H1 (cell line): ENCODE data around the gene MYO16. TPM values are rescaled to one million over a fixed set of nuclear protein-coding genes. Genes with fewer than 3 reads are reported as not detected.

Source experiments
- CHD2 ChIP-seq: IDR thresholded peaks from 2 replicates; pipeline ENCODE4 v1.6.1; 2012; ENCODE audit warnings: low read length, improper control_type of control experiment
- PHF8 ChIP-seq: fragments of 200-600 bp; sonication (generic); conservative IDR thresholded peaks from 2 replicates; pipeline ENCODE4 v1.7.1; 2012; ENCODE audit warnings: low read depth, mild to moderate bottlenecking, inconsistent platforms, low read length, moderate library complexity
- POLR2A ChIP-seq, 2 experiments: IDR thresholded peaks; 1 replicate in 1 of 2; 2 replicates in 1 of 2; pipeline ENCODE4 v1.6.1; 2011; ENCODE audit warnings: low read depth in 2 of 2, low read length in 2 of 2, mild to moderate bottlenecking in 2 of 2; ENCODE audit errors: control extremely low read depth in 1 of 2
- RAD21 ChIP-seq, 2 experiments: IDR thresholded peaks in 1 of 2; conservative IDR thresholded peaks in 1 of 2; 2 replicates each; pipeline ENCODE4 v1.6.1; 2011; ENCODE audit warnings: low read depth in 2 of 2, low read length in 2 of 2, improper control_type of control experiment in 1 of 2, inconsistent platforms in 1 of 2, mild to moderate bottlenecking in 1 of 2, moderate library complexity in 1 of 2
- polyA plus RNA-seq, 7 experiments: library from polyadenylated mRNA; depleted of rRNA in 3 of 7; stranded (reverse) in 5 of 7; unstranded in 2 of 7; fragments of >200 nt in 5 of 7; fragments of 200-250 nt in 2 of 7; gene quantifications; 1 replicate in 5 of 7; 2 replicates in 1 of 7; 4 replicates in 1 of 7; pipeline versions ENCODE4 v1.2.1 to v1.2.3, GENCODE V29; 2011 to 2013; ENCODE audit warnings: missing spikeins in 2 of 7, mixed read lengths in 2 of 7
- total RNA-seq: library from RNA; stranded (reverse); fragmentation: NEBNext Ultra II Directional; extraction: Animal tissue kit (Norgen Biotek cat#: 25700); gene quantifications from 2 replicates; pipeline ENCODE4 v1.2.1, GENCODE V29; 2021

Gene MYO16
- total and polyA plus RNA-seq, 2 of the 8 experiments (the other 6 are each of a cell fraction or from before 2014, with no cell fraction given) = 0.02 to 0.22 TPM

DNA sequence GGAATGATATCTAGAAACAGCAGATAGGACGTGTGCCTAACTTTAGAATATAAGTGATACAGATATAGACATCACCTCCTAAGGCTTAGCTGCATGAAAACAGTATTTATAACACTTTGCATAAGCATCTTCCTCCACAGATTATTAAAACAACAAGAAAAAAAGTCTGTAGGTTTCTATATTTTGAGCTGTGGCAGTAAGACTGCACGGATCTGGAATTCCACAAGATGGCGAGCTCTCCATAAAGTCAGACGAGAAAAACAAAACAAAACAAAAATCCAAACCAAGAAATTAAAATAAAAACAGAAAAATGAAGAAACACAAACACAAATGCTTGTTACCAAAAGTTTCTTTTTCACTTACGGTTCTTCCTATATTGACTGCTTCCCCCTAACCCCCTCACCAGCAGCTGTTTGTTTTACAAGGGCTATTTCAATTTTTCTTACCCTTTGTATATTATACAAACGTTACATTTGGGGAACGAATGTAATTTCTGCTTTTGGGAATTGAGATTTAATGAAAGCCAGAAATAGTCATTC, 285.8 kb downstream of the MYO16 start (continued):
- TF ChIP-seq RAD21 (IDR thresholded peaks at IDR 0.05 in 1 of 2, conservative IDR thresholded peaks at IDR 0.05 in 1 of 2; ENCODE audit: low read depth in 2 of 2, low read length in 2 of 2) = peak; percentile 56 to 58
- no peak for TF ChIP-seq PHF8
- TF ChIP-seq POLR2A (IDR thresholded peaks at IDR 0.05; ENCODE audit: control extremely low read depth in 1 of 2, low read depth in 2 of 2, low read length in 2 of 2) = no peak
- no peak for TF ChIP-seq CHD2
- TF ChIP-seq, all 59 proteins: peak for 2
